Mammary epithelial cell (primary cell): ENCODE data around the gene STX16.

Source experiments
- CTCF ChIP-seq, 2 donors: IDR thresholded peaks in 1 of 2; conservative IDR thresholded peaks in 1 of 2; 2 replicates each; pipeline ENCODE4 v1.5.1; 2011 to 2012; ENCODE audit warnings: inconsistent platforms in 2 of 2, low read length in 2 of 2, mild to moderate bottlenecking in 2 of 2, control low read depth in 1 of 2, low read depth in 1 of 2; ENCODE audit not compliant: insufficient read depth in 1 of 2; ENCODE audit errors: extremely low read depth in 1 of 2
- EZH2 ChIP-seq: IDR thresholded peaks from 2 replicates; pipeline ENCODE4 v1.6.1; 2012; ENCODE audit warnings: low read length, inconsistent platforms, borderline replicate concordance

GRCh38 chr20:58621906-58622548 is 29.1 kb upstream of the STX16 start:
- TF ChIP-seq CTCF (conservative IDR thresholded peaks at IDR 0.05 in 1 of 2, IDR thresholded peaks at IDR 0.05 in 1 of 2; ENCODE audit: extremely low read depth in 1 of 2, insufficient read depth in 1 of 2, low read depth in 1 of 2, low read length in 2 of 2) (peak; percentile 27 to 31), EZH2 (no peak)
